ENCODE measurements around the gene ZNF524.

Gene ZNF524

DNA sequence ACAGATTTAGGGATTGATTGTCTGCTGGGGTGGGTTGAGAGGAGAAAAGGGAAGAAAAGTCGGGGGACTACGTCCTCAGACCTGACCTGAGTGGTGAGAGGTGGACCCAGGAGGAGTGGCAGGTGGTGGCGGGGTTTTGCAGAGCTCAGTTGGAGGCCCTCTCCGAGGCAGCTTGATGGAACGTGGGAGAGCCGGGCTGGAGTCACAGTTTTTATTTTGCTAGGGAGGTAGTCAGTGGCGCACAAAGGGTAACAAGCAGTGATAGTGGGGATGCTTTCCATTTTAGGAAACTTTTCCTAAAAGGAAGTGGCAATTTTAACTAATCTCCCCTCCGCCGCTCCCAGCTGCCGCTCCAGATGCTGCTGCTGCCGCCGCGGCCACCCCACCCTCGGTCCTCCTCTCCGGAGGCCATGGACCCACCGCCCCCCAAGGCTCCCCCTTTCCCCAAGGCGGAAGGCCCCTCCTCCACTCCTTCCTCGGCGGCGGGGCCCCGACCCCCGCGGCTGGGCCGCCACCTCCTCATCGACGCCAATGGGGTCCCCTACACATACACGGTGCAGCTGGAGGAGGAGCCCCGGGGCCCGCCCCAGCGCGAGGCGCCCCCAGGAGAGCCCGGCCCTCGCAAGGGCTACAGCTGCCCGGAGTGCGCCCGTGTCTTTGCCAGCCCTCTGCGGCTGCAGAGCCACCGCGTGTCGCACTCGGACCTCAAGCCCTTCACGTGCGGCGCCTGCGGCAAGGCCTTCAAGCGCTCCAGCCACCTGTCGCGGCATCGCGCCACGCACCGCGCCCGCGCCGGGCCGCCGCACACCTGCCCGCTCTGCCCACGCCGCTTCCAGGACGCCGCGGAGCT lies 42.3 kb downstream of the ZNF524 start:
- no peak for DNase-seq (ENCODE audit: low read depth)

DNA sequence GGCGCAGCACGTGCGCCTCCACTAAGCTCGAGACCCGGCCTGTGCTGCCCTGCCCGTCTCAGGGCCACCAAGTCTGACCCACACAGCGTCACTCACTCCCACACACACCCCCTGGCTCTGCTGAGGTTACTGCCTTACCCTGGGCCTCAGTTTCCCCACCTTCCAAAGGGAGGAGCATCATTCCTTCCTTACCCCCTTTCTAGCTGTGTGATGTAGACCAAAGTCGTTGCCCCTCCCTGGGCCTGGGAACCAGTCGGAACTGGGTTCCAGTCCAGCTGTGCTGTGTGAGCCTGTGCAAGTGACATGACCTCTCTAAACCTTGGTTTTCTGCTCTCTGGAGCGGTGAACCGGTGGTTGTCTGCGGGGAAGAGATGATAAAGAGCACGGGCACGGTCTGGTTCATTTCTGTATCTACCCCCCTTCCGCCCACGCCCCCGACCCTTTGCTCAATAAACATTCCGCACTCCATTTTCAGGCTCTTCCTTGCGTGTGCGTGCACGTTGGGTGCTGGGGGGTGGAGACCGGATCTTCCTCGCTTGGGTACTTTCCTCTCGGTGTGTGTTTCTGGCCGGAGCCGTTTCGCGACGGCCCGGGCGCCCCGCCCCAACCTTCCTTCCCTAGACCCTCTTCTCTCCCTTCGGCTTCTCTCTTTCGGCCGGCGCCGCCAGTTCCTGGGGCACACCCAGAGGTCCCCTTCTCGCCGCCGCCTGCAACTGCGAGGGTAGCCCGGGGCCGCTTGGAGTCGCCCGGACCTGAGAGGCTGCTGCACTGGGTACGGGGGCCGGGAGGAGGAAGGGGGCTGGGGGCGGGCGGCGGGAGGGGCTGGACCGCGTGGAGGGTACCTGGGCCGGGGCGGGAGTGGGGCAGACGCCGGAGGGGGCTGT lies 43.2 kb downstream of the ZNF524 start, which contains the start of gene ZNF581:
ZNF581 (plus strand) TSS at position 647 of the 884 bp plus-strand sequence. CDS start 923 bp downstream, outside the sequence.
- peak; percentile 60 for DNase-seq (ENCODE audit: low read depth)

DNA sequence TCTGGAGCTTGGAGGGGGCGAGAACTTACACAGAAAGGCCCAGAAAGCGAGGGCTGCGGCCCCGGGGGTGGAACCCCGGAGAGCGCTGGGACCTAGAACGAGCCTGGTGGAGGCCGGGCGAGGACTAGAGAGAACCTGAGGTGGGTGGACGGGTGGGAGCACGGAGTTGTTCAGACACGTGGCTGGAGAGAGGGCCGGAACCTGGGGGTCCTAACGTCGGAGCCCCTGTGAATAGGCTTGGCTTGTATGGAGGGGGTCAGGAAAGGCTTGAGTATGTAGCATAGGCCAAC lies 43.7 kb downstream of the ZNF524 start:
- no peak for DNase-seq (ENCODE audit: low read depth)

DNA sequence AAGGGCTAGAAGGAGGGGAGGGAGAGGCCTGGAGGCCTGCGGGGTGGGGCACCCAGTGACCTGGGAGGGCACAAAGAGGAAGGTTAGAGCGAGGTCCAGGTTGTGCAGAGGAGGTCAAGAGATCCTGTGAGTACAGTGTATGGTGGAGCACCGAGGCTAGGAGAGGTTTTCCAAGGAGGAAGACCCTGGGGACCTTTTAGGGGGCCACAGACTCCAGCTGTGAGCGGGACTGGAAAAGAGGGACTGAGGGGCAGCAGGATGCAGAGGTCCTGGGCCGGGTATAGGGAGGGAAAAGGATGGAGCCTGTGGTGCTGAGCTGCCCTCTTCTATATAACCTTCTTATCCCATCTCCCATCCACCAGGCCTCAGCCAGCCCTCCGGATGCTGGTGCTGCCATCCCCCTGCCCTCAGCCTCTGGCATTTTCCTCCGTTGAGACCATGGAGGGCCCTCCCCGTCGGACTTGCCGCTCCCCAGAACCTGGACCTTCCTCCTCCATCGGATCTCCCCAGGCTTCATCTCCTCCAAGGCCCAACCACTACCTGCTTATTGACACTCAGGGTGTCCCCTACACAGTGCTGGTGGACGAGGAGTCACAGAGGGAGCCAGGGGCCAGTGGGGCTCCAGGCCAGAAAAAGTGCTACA lies 44.2 kb downstream of the ZNF524 start:
- no peak for DNase-seq (ENCODE audit: low read depth)

DNA sequence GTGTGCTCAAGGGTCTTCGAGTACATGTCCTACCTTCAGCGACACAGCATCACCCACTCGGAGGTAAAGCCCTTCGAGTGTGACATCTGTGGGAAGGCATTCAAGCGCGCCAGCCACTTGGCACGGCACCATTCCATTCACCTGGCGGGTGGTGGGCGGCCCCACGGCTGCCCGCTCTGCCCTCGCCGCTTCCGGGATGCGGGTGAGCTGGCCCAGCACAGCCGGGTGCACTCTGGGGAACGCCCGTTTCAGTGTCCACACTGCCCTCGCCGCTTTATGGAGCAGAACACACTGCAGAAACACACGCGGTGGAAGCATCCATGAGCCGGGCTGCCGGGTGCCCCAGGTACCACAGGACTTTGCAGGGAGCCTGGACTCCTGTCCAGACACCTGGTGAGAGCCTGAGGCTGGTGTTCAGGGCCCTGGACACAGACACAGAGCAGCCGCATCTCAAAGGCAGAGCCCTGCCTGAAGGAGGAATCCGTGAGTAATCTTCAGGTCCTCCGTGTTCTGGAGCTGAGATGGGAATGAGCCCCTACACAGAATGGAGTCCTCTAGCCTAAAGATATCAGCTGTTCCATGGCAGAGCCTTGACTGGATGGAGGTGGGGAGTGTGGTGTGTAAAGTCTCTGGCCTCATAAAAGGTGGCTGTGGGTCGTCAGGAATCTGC lies 44.9 kb downstream of the ZNF524 start:
- no peak for DNase-seq (ENCODE audit: low read depth)

DNA sequence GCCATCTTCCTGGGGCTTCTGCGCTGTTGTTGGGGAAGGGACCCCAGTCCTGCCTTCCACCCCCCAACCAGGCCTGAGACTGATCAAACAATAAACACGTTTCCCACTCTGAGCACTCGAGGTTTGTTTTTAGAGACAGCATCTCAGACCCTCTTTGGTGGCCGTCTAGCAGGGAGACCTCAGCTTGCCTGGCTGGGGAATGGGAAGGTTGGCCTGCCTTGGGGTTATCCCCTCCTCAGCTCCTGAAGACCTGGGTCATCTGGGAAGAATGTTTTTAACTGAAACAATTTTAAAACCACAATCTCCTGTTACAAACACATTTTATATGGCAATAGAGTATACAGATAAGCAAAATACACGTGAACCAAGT lies 45.4 kb downstream of the ZNF524 start:
- DNase-seq (ENCODE audit: low read depth): no peak

DNA sequence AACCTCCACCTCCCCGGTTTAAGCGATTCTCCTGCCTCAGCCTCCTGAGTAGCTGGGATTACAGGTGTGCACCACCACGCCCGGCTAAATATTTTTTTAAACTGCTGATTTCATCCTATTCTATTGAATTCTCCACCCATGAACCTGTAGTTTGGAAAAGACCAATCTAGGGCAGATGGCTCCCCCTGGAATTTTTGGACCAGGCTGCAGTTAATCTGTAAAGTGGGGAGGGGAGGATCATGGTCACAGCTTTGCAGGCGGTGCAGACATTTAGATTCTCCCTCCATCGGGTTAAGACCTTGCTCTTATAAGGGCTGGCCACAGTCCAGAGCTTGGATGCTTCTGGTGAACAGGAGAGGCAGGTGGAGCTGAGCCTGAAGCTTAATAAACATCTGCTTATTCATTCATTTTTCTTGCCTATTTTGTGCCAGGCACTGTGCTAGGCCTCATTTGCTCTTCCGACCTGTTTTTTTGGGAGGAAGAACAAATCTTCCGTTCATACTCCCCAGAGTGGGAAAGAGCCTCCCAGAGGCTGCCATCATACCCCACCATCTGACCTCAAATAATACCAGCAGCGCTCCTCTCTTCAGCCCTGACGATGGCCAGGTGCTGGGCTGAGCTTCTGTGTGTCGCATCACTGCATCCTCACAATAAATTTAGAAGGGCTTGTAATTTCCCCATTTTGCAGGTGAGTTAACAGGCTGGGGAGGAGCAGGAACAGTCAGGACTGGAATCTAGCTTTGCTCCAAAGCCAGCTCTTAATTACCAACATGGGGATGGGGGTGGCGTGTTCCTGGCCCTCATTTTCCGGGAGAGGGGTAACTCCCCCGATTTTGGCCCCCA lies 47.0 kb downstream of the ZNF524 start:
- DNase-seq (ENCODE audit: low read depth): no peak

DNA sequence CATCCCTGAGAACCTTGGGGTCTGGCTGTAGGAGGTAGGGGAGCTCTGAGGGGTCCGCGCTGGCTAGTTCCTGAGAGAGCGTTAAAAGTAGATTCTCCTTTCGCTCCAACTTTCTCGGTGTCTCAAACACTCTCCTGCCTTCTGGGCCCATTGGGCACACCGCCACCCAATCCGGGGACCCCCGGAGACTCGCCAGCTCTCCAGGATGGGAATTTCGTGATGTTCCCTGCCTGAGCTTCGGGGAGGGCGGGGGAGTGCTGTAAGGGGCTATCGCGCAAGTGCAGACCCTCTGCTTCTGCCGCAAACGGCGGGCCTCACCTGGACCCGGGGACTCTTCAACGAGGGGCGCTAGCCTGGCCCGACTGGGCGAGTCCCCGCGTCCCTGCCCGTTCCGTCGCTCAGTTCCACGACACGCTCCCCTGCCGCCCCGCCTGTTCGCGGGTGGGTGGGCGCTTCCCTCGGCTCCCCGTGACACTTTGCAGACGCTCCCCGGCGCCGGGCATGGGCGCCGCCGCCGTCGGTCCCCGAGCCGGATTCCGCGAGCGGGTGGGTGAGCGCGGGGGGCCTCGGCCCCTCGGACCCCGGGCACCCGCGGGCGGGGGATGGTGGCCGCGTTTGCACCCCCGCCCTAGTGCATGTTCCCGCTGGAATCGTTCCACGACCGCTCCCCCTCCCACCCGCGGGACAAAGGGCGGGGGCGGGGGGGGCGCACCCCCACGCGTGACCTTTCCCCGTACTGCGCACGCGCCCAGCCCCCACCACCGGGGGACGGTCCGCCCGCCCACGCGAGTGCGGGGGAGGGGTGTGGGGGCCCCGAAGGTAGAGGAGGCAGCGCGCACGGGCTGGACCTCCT lies 47.9 kb downstream of the ZNF524 start, which contains the start of gene CCDC106:
CCDC106 (plus strand) TSS at position 481 of the 853 bp plus-strand sequence. CDS start 835 bp downstream, outside the sequence.
- DNase-seq (ENCODE audit: low read depth): no peak

DNA sequence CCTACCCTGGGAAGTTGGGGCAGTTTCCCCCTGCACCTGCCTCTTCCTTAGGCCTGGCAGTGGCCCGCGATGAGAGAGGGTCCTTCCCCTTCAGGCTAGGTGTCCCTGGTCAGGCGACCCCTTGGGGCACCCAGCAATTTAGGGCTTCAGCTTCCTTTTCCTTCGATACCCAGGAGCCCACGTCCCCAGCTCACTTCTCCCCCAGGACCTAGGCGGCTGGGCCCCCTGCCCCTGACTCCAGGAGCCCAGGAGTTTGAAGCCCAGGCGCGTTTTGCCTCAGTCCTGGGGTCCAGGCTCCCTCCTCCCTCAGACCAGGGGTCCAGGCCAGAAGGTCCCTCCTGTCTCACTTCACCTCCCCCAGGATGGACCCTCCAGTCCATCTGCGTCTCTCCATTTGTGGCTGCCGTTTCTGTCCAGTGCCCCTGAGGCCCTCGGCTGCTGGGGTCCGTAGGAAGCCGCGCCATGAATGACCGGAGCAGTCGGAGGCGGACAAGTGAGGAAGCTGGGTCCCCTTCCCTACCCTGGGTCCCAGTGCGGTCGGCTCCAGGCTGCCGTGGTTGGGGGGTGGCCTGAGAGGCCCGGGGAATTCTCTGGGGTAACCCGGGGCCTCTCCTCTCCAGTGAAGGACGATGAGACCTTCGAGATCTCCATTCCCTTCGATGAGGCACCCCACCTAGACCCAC lies 48.6 kb downstream of the ZNF524 start:
- no peak for DNase-seq (ENCODE audit: low read depth)

DNA sequence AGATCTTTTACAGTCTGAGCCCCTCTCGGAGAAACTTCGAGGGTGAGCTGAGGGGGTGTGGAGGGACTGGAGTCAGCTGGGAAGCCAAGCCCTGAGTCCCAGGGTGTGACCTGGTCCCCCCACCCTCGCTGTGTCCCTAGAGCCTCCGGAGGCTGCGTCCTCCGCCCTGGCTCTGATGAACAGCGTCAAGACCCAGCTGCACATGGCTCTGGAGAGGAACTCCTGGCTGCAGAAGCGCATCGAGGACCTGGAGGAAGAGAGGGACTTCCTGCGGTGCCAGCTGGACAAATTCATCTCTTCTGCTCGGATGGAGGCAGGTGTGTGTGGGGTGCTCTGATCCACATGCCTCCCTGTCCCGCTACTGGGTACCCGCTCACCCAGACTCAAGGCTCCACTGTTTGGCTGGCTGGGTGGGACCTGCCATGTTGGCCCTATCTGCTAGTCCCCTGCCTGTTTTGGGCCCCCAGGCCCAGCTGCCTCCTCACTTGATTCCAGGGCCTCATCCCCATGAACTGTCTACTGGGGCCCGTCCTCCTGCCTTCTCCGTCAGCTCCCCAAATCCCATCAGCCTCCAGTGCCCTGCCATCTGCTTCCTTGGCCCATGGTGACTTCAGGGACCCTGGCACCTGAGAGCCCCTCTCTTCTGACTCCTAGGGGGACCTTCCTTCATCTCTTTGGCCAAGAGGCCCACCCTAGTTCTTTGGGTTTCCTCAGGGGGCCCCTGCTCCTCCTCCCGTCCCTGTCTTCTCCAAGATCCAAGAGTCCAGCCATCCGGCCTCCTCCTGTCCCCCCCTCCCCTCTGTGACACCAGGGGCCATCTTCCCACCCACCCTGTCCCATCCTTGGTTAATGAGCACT lies 49.4 kb downstream of the ZNF524 start:
- no peak for DNase-seq (ENCODE audit: low read depth)

DNA sequence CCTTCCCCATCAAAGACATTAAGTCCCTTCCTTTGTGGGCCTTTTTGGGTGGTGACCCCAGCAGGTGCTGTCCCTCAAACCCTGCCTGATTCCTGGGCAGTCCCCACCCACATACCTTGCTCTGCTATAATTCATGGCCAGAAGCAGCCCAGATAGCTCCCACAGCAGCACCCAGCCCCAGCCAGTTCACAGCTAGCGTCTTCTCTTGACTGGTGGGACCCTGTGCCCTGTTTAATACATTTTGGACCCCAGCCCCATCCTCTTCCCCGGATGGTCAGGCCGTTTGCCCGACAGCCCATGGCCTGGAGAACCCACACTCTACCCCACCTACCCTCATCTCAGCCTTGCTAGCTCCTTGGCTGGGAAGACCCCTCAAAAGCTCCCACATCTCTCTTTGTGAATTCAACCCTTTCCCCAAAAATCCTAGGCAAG lies 50.1 kb downstream of the ZNF524 start:
- DNase-seq (ENCODE audit: low read depth): no peak

DNA sequence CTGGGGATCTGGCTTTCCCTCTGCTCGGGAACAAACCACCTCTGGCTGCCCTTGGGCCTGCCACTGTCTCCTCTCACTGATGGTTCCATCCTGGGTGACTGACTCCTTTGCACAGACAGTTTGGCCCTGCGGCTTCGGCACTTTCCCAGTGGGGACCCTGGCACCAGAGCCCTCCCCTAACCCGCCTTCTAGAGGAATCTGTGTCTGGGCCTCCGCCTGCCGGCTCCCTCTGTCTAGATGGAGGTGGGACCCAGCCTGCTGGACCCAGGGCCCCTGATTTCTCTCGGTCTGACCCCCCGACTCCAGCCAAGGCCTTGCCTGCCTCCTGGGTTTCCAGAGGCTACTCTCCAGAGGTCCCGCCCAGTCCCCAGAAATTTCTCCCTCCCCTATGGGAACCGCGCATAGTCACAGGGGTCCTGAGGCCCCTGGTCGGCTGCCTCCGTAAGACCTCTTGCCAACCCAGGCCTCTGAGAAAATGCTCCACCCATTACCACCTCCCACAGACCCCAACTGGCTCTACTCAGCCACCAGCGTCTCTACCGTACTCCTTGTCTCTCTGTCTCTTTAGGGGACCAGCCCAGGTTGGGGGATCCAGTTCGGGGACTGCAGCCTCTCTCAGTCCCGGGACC lies 50.6 kb downstream of the ZNF524 start:
- no peak for DNase-seq (ENCODE audit: low read depth)

DNA sequence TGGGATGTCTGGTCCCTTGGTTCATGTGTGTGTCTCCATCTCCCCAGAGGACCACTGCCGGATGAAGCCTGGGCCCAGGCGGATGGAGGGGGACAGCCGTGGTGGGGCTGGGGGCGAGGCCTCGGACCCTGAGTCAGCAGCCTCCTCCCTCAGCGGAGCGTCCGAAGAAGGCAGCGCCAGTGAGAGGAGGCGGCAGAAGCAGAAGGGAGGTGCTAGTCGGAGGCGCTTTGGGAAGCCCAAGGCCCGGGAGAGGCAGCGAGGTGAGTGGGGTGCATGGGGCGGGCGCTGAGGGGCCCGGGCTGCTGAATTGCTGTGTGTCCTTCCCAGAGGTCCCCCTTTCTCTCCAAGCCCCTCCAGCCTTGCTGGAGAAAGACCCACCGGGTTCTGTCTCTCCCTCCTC lies 51.1 kb downstream of the ZNF524 start:
- no peak for DNase-seq (ENCODE audit: low read depth)

DNA sequence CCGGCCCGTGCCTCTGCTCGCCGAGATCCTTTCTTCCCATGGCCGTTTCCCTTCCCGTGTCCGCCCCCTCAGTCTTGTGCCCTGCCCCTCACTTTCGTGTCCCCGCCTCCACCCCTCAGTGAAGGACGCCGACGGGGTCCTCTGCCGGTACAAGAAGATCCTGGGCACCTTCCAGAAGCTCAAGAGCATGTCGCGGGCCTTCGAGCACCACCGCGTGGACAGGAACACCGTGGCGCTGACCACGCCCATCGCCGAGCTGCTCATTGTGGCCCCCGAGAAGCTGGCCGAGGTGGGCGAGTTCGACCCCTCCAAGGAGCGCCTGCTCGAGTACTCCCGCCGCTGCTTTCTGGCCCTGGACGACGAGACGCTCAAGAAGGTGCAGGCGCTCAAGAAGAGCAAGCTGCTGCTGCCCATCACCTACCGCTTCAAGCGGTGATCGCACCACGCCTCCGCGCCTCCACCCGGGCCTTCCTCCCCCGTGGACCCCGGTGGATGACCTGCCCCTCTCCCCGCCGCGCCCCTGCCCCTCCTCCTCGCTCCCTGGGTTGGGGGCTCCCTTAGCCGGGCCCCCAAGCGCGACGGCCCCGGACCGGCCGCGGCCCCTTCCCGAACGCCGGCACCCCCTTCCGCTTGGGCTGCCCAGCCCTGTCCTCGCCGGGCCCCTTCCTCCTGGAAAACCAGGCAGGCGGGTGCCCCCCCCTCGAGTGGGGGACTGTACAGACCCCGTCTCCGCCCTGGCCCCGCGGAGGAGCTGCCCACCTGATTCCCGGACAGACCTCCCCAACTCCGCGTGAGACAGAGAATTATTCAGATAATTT lies 52.4 kb downstream of the ZNF524 start:
- DNase-seq (ENCODE audit: low read depth): no peak

All from stimulated activated CD8-positive, alpha-beta memory T cell treated with anti-CD3 and anti-CD28 coated beads, Interleukin-12 subunit alpha, Interleukin-12 subunit beta, amount 100 ng/mL, for 1 hour (primary cell).